Midbrain (tissue), 1 donor: ENCODE results near the gene TBX19.

Source experiments
- DNase-seq: peaks from one replicate; lab custom pipeline; 2025; lab: John Stamatoyannopoulos, UW

Gene TBX19

DNA sequence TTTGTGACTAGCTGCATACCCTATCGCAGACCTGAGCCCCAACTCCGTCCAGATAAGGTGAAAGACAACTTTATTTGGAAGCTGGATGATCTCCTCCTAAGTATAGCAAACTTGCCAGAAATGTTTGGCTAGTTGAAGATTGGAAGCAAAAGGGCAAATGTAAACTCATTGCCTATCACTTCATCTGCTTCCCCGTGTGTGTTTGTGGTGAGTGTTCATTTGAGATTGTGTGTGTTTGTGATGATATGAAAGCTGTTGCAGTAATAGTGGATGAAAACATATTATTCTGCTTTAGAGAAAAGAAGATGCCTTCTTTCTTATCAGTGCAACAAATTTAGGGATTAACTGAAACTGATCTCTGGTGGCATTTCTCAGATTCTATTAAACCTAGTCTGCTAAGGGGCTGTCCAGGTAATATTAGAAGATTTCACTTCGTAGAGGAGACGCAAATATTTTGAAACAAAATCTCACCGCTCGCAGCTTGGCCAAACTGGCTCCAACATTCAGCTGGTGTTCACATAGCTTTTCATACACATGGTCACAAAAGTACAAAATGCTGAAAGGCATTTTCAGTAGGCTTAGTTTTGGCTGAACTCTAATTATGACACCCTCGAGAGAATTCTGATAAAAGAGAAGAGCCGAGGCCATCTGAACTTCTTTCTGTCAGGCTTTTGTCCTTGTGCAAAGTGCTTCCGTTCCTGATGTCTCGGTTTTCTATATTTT lies 1.1 kb downstream of the TBX19 start:
- no peak for DNase-seq

DNA sequence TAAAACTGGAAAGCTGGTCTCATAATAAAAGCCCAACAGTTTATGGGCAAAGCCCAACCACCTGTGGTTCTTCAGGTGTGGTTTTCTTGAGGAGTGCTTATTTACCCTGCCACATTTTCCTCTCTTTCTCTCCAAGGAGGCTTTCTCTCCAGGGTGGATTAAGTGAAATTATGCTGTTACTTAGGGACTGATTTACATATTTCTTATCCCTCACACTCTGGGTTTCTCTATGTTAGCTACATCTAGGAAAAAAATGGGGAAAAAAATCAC lies 4.8 kb downstream of the TBX19 start:
- no peak for DNase-seq

DNA sequence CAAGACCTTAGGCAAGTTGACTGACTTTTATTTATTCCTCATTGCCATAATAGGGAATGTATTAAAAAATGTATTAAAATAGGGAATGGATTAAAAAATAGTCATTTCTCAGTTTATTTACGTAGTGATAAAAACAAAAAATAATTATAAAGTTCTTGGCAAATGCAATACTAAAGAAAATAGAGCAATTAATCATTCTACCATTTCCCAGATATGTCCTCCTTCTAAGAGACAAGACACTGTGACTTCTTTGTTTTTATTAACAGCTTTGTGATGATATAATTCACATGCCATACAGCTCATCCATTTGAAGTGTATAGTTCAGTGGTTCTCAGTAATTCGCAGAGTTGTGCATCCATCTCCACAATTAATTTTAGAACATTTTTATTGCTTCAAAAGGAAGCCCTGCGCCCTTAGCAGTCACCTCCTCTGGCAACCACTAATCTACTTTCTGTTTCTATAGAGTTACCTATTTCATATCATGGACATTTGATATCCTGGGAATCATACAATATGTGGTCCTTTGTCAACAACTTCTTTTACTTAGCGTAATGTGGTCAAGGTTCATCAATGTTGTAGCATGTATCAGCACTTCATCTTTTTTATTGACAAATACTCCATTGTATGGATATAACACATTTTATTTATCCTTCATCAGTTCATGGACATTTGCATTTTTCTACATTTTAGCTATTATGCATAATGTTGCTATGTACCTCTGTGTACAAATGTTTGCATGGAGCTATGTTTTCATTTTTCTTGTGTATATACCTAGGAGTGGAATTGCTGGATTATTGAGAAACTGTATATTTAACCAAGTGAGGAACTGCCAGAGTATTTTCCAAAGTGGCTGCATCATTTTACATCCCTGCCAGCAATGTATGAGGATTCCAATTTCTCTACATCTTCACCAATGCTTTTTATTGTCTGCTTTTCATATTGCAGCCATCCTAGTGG lies 5.6 kb downstream of the TBX19 start:
- no peak for DNase-seq

GRCh38 chr1:168287237-168287664 lies 6.6 kb downstream of the TBX19 start:
- DNase-seq = no peak

DNA sequence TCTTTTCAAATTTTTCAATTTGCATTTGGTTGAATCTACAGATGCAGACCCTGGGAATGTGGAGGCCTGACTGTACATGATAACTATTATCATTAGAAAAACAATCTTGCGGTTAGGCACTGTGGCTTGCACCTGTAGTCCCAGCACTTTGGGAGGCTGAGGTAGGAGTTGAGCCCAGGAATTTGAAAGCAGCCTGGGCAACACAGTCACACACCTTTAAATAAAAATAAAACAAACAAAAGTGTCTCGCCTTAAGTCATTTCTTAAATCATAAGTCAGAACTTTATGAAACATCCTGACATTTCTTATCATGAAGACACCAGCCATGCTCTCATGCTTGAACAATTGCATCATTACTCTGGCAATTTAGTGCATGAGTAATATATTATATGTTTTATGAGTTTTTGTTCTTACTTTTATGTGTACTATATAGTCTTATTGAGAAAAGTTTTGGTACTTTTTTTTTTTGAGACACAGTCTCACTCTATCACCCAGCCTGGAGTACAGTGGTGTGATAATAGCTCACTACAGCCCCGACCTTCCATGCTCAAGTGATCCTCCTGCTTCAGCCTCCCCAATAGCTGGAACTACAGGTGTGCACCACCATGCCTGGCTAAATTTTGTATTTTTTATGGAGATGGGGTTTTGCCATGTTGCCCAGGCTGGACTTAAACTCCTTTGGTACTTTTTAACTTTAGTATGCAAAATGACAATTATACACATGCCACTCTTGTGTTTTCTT lies 7.8 kb downstream of the TBX19 start:
- DNase-seq = no peak

DNA sequence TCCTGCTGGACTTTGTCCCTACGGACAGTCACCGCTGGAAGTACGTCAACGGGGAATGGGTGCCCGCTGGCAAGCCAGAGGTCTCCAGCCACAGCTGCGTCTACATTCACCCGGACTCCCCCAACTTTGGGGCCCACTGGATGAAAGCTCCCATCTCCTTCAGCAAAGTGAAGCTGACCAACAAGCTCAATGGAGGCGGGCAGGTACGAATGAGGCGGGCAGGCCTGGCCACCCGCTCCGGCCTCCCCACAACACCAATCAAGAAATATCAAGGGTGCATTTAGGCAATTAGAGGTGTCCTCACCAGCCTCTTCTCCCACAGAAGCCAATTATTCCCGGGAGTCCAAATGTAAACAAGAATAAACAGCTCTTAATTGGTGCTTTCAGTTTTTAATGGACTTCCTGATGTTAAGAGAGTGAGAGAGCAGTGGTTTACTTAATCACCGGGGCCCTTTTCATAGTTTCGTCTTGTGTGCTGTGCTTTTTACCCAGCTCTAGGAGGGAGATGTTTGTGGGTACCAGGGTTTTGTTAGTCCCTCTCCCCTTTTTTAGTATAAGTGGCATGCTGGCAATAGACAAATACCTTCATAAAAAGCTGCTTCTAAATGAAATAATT lies 10.7 kb downstream of the TBX19 start:
- DNase-seq = no peak

DNA sequence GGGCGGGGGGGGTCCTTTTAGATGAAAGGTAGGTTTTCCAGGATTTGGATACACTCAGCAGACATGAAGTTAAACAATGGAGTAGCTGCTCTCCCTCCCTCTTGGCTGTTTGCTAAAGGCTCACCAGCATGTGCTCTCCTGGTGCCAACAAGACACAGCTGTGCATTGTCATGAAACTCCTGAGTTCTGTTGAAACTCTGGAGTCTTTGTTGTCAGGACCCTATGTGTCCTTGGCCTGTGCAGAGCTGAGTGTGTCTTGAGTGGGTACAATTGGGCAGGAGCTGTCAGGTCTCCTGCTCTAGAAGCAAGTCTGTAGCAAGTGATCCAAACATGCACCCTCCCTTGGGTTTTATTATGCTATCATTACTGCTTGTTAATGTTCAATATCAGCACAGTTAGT lies 12.7 kb downstream of the TBX19 start:
- no peak for DNase-seq

- no peak for DNase-seq
These were observed 14.9 kb downstream of the TBX19 start for GRCh38 chr1:168295411-168296114.

- DNase-seq = no peak
These were observed 16.5 kb downstream of the TBX19 start for GRCh38 chr1:168297019-168297730.

GRCh38 chr1:168298446-168298845 lies 17.8 kb downstream of the TBX19 start:
- DNase-seq = no peak

GRCh38 chr1:168300626-168301025 lies 19.9 kb downstream of the TBX19 start:
- DNase-seq = no peak

DNA sequence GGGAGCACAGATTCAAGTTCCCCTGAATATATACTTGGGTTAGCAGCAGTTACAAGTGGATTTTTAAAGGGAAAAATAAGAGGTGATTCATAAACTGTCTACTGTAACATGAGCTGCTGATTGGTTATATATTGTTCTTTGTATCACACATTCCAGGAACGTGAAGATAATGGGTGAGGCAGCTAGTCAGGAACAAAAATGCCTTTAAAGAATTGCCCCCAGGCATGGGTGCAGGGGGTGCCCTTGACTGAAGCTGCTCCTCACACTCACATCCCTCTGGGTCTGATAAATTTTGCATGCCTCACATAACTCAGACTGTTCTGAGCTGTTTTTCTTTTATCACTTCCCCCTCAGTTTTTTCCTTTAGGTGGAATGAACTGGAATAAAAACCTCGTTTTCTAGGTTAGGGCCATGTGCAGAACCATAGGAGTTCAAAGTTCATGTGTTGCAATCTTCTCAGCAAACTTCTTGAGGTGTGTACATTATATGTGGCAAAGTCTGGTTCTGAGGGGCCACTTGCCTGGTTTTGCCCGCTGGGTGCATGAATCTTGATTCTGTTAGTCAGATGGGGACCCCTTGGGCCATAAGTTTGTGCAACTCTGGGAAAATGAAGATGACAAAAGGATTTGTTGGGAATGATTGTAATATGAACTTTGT lies 21.1 kb downstream of the TBX19 start:
- no peak for DNase-seq

- no peak for DNase-seq
These were observed 23.3 kb downstream of the TBX19 start for GRCh38 chr1:168303716-168304540.

GRCh38 chr1:168304865-168305264 lies 24.2 kb downstream of the TBX19 start:
- DNase-seq = no peak

- DNase-seq = no peak
These were observed 32.3 kb downstream of the TBX19 start for GRCh38 chr1:168312718-168313604.

DNA sequence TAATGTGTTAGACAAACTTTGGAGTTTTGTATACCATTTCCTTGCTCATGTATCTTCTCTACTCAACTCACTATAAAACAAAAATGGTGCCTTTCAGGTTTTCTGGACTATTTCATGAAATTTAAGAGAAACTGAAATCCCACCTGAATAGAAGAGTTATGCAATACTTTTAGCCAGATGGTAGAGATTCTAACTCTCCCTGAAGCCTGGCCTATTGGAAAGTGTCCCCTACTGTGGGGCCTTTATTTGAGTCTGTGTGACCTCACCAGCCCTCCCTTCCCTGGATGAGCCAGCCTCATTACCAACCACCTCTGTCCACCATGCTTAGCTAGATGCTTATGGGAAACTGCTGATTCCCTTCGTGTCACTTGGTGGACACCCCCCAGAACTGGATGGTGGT lies 35.5 kb downstream of the TBX19 start:
- DNase-seq = no peak

GRCh38 chr1:168317309-168317708 lies 36.6 kb downstream of the TBX19 start:
- DNase-seq = no peak

DNA sequence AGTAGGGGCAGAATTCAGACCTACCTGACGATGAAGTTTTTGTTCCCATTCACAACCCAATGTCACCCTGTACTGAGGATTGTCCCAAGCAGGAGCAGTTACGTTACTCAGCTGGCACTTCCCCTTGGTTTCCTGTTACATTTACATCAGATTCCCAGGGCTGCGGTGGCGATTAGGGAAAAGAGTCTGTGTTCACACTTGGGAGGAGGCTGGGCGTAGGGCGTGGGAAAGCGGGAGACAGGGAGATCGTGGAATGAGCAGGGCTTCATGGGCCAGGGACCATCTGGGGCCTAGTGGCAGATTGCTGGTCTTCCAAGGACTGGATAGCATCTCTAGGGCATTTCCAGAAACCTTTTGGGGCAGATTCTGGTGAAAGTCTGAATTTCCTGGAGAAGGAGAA lies 39.0 kb downstream of the TBX19 start:
- no peak for DNase-seq

- no peak for DNase-seq
These were observed 39.5 kb downstream of the TBX19 start for GRCh38 chr1:168320149-168320548.
